GM21737 (cell line): ENCODE measurements around the gene ZACN.

Experiments
- ATAC-seq: cut with Tn5 transposase; IDR thresholded peaks from one replicate; pipeline ENCODE4 v1.9.1; 2021; ENCODE audit warnings: mild to moderate bottlenecking, moderate library complexity; ENCODE audit not compliant: unreplicated experiment

The ZACN gene

DNA sequence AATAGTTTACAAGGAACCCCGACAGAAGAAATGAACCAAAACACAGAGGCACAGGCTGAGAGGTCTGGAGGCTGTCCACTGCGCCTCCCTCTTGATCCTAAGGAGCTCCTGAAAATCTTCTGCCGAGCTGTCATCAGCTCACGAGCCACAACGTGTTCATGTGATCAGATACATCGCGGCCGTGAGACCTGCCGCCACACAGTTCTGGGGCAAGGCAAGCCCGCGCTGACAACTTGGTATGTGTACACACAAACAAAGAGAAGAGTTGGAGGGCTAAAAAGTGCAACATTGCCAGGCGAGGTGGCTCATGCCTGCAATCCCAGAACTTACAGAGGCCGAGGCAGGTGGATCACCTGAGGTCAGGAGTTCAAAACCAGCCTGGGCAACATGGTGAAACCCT is 17.0 kb downstream of the ZACN start:
- no peak for ATAC-seq

DNA sequence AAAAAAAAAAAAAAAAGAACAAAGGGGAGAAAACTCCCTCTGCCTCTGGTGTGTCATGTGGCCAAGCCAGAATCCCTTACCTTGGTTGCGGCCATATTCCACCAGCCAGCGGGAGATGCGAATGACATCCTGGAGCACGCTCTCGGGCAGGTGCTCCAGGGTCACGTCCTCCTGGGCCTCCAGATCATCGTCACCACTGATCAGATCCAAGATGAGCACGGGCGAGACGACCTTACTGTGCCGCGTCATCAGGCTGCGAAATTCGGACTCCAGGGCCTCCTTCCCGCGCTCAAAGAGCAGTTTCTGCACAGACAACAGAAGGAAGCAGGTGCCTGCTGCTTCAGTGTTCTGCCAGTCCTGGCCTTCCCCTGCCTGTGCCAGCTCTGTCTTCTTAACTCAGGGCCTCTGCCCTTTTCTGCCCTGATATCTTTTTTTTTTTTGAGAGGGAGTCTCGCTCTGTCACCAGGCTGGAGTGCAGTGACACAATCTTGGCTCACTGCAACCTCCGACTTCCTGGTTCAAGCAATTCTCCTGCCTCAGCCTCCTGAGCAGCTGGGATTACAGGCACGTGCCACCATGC is 18.8 kb downstream of the ZACN start:
- ATAC-seq: no peak

DNA sequence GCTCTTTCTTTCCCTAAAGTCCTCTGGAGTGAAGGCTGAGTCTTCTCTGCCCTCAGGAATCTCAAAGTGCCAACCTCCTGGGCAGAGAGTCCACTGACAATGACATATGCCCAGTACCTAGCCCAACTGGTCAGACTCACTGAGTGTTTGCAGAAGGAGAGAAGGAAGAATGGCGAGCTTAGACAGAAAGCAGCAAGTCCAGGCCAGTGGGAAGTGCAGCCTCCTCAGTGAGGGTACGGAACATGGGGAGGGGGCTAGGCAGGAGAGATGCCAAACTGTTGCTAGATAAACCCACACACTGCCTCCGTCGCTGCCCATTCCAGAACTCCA is 23.9 kb downstream of the ZACN start:
- ATAC-seq: peak; percentile 4

DNA sequence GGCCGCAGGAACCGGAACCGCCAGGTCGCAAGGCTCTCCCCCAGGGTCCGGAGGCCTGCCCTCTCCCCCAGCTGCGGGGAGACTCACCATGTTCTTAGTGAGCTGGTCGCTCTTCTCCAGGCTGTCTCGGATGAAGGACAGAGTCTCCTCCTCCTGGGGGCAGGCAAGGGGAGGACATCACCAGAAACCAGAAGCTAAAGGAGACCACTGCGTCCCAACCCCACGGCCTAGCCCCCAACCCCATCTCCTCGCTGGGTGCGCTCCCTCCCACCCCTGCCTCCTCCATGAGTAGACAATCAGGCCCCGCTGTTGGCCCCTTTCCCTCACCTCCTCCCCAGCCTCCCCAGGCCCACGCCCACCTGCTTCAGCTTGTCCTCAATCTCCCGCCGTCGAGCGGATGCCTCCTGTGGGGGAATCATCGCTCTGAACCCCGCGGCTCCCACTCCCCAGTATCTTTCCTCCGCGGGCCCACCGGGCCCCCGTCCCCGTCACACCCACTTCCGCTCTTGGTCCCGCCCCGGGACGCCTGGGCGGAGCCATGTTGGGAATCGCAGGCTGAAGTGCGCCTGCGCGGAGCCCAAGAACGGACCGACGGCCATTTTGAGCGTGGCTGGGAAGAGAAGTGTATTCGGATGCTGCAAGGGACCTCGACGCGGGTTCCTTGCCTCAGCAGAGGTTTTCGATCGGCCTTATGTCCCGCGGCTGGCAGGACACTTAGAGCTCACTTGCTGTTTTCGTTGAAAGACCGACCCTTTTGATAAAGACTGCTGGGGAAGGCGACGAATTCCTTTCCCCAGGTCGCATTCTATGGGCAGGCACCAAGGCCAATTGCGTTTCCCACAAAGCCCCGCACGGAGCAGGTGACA is 24.5 kb downstream of the ZACN start, which contains the start of gene EXOC7:
TSS of gene EXOC7 (minus strand) at position 514 of the 866 bp plus-strand sequence. CDS start at position 419, 95 bp downstream.
- ATAC-seq: peak; percentile 88

DNA sequence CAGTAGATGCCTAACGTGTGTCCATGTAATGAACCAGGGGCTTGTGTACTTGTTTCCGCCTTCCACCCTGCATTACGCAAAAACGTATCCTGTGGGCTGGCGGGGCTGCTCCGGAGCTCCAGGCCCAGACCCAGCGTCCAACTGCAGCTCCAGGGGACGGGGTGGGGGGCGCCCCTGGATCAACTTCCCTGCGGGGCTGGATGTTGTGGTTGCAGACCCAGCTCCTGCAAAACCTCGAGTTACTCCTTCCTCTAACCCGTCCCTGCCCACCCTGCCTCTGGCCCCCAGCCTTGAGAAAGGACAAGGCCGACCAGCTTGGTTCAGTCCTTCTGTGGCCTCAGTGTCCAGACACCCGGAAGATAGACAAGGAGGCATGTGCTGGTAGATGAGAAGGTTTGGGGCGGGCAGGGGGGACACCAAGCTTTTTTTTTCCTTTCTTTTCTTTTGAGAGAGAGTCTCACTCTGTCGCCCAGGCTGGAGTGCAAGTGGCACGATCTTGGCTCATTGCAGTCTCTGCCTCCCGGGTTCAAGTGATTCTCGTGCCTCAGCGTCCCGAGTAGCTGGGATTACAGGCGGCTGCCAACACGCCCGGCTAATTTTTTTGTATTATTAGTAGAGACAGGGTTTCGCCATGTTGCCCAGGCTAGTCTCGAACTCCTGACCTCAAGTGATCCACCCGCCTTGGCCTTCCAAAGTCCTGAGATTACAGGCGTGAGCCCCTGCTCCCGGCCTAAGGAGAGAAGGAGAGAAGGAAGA is 25.3 kb downstream of the ZACN start:
- ATAC-seq: no peak

DNA sequence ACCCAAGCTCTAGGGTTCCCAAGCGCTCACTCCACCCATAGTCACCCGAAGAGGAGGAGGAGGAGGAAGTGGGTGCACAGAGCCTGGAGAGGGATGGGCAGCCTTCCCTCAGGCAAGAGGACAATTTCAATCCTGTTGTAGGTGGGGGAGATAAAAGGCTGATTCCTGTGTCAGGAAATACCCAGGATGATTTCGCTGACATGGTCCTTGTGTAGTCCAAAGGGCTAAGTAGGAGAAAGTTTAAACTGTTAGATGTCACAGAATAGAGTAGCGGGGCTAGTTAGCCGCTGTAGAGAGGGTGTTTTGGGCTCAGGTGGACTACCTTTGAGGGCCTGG is 25.9 kb downstream of the ZACN start:
- ATAC-seq: no peak

DNA sequence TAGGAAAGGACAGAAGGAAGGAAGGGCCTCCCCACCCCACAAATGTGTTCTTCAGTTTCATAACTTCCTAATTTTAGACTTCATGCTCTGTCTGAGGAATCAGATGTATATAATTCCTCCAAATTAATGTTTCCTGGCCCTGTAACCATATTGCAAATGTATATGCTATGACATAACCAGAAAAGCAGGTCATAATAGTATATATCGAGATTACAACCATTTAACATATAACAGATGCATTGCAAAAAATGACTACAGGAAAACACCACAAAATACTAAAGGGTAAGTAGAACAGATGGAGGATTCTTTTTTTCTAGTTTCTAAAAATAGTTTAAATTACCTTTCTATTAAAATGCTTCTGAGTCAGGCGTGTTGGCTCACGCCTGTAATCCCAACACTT is 27.7 kb downstream of the ZACN start:
- no peak for ATAC-seq

DNA sequence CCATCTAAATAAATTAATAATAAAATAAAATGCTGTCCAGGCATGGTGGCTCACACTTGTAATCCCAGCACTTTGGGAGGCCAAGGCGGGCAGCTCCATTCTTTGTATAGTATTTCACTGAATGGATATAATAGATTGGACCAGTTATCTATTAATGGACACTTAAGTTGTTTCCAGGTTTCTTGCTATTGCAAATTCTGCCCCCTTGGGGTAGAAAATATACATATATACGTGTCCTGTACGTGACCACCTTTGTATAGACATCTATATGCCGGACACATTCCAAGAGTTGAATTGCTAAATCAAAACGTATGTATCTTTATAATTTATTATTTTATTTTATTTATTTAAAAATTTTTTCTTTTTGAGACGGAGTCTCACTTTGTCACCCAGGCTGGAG is 28.5 kb downstream of the ZACN start:
- no peak for ATAC-seq

DNA sequence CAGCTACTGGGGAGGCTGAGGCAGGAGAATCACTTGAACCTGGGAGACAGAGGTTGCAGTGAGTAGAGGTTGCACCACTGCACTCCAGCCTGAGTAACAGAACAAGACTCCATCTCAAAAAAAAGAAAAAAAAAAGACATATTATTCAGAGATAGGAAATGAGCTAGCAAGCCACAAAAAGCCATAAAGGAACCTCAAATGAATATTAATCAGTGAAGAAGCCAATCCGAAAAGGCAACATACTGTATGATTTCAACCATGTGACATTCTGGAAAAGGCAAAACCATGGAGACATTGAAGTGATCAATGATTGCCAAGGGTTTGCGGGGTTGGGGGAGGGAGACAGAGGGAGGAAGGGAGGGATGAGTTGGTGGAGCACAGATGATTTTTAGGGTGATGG is 33.0 kb downstream of the ZACN start:
- ATAC-seq: no peak

DNA sequence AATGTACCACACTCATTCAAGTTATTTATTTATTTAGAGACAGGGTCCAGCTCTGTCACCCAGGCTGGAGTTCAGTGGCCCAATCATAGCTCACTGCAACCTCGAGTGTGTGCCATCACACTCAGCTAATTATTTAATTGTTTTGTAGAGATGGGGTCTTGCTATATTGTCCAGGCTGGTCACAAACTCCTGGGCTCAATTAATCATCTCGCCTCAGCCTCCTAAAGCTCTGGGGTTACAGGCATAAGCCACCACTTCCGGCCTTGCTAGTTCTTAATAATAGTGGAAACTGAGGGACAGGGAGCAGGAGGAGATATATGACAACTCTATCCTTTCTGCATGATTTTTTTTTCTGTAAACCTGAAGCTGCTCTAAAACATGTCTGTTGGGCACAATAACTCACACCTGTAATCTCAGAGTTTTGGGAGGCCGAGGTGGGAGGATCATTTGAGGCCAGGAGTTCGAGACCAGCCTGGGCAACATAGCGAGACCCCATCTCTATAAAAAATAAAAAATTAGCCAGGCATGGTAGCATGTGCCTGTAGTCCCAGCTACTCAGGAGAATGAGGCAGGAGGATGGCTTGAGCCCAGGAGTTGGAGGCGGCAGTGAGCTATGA is 36.3 kb downstream of the ZACN start:
- ATAC-seq: no peak

DNA sequence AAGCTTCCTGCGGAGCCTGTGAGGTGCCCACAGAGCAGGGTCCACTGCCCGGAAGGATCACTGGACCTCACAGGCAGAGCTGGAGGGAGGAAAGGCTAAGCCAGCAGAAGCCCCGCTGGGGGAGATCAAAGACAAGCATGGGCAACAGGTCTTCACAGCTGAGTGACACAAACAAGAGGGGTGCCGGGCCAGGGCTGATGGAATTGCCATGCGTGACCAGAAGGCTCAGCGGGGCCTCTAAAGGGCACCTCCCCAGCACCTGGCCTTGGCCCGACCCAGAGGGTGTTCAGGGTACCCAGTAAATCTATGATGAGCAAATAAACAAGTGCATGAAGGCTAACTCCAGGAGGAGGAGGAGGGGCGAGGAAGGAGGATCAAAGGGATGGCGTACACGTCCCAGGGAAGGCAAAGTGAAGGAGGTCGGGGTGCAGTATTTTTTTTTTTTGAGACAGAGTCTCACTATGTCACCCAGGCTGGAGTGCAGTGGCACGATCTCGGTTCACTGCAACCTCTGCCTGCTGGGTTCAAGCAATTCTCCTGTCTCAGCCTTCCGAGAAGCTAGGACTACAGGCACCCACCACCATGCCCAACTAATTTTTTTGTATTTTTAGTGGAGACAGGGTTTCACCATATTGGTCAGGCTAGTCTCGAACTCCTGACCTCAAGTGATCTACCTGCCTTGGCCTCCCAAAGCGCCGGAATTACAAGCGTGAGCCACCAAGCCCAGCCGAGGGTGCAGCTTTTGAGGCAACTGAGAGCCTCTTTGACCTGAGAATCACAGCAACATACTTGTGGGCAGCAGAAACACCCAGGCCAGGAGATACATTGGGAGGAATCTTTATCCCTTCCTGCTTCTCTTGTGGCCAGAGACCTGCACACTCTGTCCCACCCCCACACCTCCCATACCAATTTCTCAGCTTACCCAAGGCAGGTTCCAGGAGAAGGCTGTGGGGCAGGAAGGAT is 40.7 kb downstream of the ZACN start:
- ATAC-seq: no peak

DNA sequence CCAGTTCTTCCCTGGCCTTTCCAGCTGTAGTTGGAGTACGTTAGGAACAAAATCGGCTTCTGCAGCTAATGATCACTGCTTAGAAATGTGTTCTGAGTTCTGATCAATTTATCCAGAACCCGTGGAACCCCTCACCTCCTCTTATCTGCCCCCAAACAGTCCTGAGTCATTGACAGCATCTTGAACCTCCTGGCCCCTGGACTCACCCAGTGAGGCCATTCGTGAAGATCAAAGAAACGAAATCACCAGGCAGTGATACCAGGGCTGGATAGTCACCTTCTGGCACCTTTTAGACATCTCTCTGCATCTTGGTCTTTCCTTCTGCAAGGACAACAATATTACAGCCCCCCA is 41.7 kb downstream of the ZACN start:
- ATAC-seq: no peak

DNA sequence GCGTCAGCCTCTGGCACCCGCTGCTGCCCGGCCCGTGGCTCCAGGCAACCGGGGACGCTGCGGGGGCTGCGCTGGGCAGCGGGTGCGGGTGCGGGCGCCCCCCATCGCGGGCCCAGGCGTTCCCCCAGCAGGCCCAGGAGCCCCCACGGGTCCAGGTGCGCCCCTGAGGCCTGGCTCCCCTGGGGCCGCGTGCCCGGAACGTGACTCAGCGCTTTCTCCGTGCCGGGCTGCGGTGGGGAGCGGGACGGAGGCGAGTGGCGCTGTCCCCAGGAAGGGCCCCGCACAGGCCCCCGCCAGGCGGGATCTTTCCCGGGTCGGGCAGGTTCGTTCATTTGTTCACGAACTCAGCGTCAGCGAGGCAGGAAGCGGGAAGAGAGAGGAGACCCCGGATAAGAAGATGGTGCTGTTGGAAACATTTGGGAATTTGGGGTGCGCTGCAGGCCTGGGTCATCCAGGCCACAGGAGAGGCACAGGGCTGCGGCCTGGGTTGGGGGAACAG is 43.0 kb downstream of the ZACN start:
- no peak for ATAC-seq

DNA sequence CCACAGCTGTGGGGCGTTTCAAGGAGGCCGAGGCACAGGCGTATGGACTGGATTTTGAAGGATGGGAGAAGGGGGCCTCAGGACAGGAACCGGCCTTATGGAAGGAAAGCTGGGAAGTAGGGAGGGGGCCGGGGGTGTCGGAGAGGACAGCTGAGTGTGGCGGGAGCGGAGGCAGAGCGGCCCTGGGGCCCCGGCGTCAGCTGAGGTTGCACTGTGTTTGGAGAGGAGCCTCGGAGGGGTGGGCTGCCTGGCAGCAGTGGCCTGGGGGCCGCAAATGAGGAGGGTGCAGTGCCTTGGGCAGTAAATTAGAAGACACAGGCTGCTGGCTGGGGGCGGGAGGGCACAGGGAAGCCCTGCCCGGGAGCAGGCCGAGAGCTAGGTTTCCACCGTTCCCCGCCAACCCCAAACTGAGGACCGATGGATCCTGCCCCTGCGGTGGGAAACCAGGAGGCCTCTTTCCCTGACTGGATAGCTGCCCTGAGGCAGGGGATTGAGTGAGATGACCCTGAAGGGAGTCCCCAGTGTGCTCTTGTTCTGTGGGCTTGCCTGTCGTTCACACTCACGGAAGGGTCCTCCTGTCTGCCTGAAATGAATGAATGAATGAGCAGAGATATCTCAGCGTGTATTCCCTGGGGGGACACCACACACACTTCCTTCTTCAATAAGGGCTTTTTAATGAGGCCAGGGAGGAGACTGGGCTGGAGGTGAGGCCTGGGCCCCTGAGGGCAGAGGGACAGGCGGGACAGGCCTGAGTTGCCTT is 43.6 kb downstream of the ZACN start:
- no peak for ATAC-seq

DNA sequence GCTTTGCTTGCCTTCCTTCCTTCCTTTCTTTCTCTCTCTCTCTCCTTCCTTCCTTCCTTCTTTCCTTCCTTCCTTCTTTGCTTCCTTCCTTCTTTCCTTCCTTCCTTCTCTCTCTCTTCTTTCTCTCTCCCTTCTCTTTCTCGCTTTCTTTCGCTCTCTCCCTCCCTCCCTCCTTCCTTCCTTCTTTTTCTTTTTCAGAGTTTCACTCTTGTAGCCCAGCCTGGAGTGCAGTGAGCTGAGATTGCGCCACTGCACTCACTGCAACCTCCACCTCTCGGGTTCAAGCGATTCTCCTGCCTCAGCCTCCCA is 44.2 kb downstream of the ZACN start:
- ATAC-seq: no peak

DNA sequence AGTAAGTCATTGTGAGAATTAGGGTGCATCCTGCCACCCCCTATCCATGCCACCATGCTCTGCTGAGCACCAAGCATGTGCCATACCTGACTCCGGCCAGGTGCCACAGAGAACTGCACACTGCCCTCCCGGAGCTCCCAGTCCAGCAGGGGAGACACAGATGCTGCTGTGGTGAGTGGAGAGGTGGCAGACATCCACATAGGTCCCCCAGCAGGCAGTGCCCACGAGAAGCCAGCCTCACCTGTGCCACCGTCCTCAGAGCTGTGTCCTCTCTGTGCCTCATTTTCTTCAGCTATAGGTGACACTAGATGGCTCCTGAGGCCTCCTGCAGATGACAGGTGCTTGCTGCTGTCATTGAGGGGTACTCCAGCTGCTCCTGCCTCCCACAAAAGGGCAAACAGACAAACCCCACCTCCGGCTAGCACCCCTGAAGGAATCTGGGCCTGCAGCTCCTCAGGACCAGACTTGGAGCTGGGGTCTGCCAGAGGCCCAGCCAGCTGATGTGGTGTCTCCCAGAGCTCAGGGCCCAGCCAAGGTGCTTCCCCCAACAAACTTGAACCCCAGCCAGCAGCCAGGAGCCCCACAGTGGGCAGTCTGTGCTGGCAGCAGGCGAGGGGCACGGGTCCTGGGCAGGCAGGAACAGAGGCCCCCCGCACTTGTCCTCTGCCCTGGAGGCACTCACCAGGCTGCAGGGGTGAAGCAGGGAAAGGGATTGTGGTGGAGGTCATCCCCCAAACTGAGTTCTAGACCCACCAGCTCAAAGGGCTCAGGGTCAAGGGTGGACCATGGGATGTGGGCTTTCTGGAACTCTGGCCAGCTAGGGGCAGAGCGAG is 45.0 kb downstream of the ZACN start:
- ATAC-seq: no peak

DNA sequence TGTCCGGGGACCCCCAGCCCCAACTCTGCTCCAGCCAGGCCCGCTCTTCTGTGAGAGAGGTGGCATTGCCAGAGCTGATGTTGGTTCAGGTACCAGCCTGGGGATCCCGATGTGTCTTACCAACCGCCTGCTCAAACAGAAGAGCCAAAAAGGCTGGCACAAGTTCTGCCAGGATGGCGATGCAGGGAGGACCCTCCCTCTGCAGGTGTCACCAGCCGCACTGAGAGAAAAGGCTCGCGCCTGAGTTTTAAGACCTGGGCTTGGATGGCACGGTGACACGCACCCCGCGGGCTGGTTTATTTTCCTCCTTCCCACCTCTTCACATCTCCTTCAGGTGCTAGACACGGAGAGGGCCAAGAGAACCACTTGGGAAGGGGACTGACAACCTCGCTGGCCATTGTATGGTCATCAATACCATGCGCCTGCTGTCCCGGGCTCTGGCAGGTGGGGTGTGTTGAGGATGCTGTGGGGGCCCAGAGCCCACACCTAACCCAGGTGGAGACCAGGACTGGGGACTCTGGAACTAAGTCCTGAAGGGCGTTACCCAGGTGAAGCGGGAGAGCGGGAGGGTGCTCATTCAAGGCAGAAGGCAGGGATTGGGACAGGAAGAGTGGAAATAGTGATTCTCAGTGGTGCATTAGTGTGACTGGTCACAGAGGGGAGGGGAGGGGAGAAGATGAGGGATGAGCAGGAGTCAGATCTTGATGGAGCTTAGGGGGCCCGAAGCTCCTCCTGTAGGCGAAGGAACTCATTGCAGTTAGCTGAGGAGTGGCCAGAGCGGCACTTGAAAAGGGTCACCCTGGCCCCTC is 45.8 kb downstream of the ZACN start:
- ATAC-seq: no peak

DNA sequence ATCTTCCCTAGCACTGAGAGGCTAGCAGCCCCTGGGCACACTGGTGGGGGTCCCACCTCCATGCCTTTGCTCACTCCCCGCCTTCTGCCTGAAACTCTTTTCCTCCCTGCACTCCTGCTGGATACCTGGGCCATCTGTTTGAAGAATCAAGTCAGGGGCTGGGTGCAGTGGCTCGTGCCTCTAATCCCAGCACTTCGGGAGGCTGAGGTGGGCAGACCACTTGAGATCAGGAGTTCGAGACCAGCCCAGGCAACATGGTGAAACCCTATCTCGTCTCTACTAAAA is 46.4 kb downstream of the ZACN start:
- ATAC-seq: no peak
